22Rv1 (cell line): ENCODE results near the gene FRMD7.
A peak's percentile ranks its signal among the peaks of the same experiment; 100 is the strongest.

Experiments
- H3K27ac ChIP-seq: fragments of 450-650 bp; 2 replicates; pipeline ENCODE4 v1.5.1; 2017
- CTCF ChIP-seq: fragments of 450-650 bp; IDR thresholded peaks from 2 replicates; pipeline ENCODE4 v1.5.1; 2017; ENCODE audit warnings: mild to moderate bottlenecking
- ZFX ChIP-seq: fragments of 450-650 bp; IDR thresholded peaks from 2 replicates; pipeline ENCODE4 v1.6.1; 2017; ENCODE audit warnings: antibody characterized with exemption, borderline replicate concordance

The FRMD7 gene

GRCh38 chrX:132077414-132077813 lies 50.4 kb downstream of the FRMD7 start:
- TF ChIP-seq CTCF (no peak), ZFX (no peak)
- H3K27ac ChIP-seq, result no peak overlapping the region

GRCh38 chrX:132071254-132071653 lies 56.6 kb downstream of the FRMD7 start:
- no peak overlapping the region for H3K27ac ChIP-seq
- TF ChIP-seq CTCF, result 0 out of 2 replicates have a peak, but pooled peaks have one; percentile 13
- no peak for TF ChIP-seq ZFX

- TF ChIP-seq ZFX, result no peak
- TF ChIP-seq CTCF, result no peak
- no peak overlapping the region for H3K27ac ChIP-seq
These were observed 59.4 kb downstream of the FRMD7 start for GRCh38 chrX:132068405-132068804.

- no peak for TF ChIP-seq CTCF
- no peak overlapping the region for H3K27ac ChIP-seq
These were observed 64.0 kb downstream of the FRMD7 start for GRCh38 chrX:132063862-132064261.

- H3K27ac ChIP-seq, result no peak overlapping the region
- no peak for TF ChIP-seq CTCF
- no peak for TF ChIP-seq ZFX
These were observed 64.5 kb downstream of the FRMD7 start for GRCh38 chrX:132063334-132063733.

GRCh38 chrX:132059973-132060540 lies 67.8 kb downstream of the FRMD7 start:
- TF ChIP-seq ZFX (no peak), CTCF (no peak)
- no peak overlapping the region for H3K27ac ChIP-seq

- no peak overlapping the region for H3K27ac ChIP-seq
- TF ChIP-seq ZFX (no peak), CTCF (no peak)
These were observed 68.8 kb downstream of the FRMD7 start for GRCh38 chrX:132058975-132059374.
